ENCODE data around the gene NGEF.

The NGEF gene

DNA sequence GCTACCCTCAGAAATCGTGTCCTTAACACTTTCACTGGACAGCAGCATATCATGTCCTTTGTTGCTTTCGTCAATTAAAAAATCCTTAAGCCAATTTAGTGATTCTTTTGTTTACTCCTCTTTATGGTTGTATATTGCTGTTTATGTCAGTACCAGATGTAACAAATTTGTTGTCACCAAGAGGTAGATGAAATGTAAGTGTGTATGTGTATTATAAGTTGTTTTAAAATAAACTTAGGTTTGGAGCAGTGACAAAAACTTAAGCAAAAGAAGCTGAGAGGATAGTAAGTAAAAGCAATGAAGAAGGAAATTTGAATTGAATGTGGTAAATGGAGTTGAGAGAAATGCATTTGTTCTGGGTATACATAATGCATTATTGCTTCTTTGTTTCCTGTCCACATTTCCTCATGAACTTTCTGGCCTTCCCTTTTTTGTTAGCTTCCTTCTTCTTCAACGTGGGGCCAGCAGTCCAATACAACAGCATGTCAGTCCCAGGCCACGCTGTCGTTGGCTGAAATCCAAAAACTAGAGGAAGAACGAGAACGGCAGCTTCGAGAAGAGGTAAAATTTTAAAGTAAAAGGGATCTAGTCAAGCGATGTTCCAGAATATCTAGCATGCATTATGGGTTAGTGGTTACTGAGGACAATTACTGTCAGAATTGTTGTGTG lies 173.5 kb downstream of the NGEF start:
- DNase-seq (ENCODE audit: low read depth, low spot score): no peak

DNA sequence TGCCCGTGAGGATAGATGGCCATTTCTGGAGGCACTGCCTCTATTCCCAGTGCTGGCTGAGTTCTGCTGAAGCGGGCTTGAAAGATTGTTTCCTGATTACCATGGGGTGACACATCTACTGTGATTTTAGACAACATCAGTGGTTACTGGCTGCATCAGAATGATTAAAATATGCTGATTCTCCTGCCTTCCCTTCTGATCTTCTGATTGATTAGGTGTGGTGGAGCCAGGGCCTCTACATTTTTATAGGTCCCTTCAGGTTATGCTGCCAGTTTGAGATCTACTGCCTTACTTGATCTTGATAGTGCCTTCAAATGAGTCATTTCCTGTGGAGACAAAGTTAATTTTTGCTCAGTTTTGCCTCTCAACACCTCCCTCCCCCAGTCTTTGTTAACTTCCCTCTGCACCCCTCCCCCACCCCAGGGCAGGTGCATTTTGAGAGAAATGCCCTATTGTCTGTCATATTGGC lies 174.6 kb downstream of the NGEF start:
- DNase-seq (ENCODE audit: low read depth, low spot score): no peak

- DNase-seq (ENCODE audit: low read depth, low spot score): no peak
These were observed 176.1 kb downstream of the NGEF start for GRCh38 chr2:232836934-232837333.

GRCh38 chr2:232835687-232836208 lies 177.3 kb downstream of the NGEF start:
- DNase-seq (ENCODE audit: low read depth, low spot score): no peak

DNA sequence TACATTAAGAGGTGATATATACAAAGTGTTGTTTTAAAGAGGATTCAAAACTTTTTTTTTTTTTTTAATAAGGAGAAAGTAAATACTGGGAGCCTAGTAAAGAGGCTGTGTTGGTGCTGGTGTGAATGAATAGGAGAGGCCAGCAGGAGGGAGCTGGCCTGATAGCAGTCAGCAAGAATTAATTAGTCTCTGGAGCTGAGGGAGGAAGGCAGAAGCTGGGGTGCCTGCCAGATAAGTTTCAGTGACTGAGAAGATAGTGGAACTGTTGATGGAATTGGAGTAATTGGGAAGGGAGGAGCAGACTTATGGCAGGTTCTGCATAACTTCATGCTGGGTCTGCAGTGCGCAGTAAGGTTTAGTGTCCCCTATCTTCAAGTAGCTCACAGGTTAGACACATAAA lies 179.2 kb downstream of the NGEF start:
- DNase-seq (ENCODE audit: low read depth, low spot score): no peak

DNA sequence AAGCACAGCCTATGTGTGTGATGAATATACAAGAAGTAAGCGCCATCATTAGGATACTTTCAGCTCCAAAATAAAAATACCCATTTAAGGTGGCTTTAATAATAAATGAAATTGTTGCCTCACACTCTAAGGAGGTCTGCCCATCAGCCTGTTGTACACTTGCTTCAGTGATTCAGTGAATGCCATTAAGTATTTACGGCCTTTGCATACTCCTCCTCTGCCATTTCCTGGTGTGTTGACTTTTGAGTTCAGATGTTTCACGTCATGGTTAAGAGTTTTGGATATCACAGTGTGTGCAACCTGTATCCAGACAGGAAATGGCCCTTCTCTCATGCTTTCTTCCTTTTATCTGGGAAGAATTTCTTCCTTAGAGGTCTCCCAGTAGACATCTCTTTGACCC lies 181.6 kb downstream of the NGEF start:
- no peak for DNase-seq (ENCODE audit: low read depth, low spot score)

GRCh38 chr2:232829988-232830387 lies 183.1 kb downstream of the NGEF start:
- no peak for DNase-seq (ENCODE audit: low read depth, low spot score)
